ENCODE measurements around the gene FAM89B.
"Not testable (repeated sequence)": the region's sequence is repeated elsewhere in the genome, so short reads cannot be mapped to it uniquely, and the experiment has no call there.

The FAM89B gene

GRCh38 chr11:65556470-65557279 lies 15.7 kb upstream of the FAM89B start:
- no peak for DNase-seq (ENCODE audit: low spot score)

DNA sequence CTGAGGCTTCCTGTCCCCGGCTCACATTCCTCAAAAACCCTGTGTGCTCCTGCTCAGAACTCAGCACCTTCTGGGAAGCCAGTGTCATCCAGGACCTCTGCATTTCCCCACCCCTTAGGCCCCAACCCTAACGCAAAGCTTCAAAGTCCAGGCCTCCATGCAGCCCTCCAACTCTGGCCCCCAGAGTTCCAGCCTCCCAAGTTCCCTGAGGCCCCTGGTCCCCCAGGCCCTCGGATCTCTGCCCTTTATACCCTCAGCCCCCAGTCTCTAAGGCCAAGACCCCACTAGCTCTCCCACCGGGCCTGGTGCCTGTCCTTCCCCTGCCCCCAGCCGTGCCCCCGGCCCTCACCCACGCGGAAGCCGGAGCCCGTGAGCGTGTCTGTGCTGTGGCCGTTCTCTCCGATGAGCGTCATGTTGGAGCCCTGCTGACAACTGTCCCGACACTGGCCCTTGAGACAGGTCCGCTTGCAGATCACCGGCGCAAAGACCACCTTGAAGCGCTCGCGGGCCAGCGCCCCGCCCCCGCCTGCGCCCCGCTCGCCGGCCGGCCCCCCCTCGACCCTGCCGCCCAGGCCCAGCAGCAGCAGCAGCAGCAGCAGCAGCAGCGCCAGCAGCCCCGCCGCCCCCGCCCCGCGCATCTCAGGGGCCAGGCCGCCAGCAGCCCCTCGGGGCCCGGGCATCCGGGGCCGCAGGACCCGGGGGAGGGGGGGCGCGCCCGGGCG lies 14.9 kb upstream of the FAM89B start:
- no peak for DNase-seq (ENCODE audit: low spot score)

- peak; percentile 92 for DNase-seq (ENCODE audit: low spot score)
Observed at GRCh38 chr11:65558002-65558929, 14.1 kb upstream of the FAM89B start, which contains the start of gene LTBP3. LTBP3 (minus strand) TSS chr11:65558359; CDS start chr11:65557959, 400 bp downstream.

DNA sequence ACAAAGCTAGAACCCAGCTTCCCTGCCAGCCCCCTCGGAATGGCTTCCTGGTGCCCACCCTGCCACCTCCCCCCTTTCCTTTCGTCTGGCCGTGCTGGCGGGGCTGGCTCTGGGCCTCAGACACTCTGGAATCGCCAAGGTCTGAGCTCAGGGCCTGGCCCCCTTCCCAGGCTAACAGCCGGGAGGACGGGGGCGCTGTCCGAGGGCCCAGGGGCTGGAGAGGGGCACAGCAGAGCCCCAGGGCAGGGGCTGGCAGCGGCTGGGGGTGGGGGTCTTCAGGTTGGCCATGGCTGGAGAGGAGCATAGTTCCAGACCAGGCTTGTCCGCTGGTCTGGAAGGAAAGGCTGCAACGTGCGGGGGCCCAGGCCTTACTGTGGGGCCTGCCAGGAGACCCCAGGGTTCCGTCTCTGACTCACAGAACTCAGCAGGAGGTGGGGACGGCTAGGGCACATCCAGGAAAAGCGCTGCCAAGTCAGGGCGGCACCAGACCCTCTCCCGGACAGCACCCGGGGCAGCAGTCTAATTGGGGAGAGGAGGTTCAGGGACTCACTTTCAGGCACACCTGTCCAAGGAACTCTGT lies 13.3 kb upstream of the FAM89B start:
- peak; percentile 67 for DNase-seq (ENCODE audit: low spot score)

DNA sequence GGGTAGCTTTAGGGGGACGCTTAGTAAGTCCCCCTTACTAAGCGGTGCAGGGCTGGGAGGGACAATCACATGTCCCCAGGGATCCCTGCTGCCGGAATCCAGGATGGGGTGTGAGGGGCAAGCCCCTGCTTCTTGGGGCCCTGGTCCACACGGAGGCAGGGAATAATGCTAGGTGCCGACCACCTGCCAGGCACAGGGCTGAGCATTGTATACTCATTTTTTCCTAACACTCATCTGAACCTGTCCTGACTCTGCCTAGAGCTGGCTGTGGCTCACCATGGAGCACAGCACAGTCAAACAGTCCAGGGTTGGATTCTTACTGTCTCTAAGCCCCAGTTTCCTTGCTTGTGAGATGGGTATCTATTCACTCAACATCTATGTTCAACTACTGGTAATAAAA lies 12.8 kb upstream of the FAM89B start:
- no peak for DNase-seq (ENCODE audit: low spot score)

DNA sequence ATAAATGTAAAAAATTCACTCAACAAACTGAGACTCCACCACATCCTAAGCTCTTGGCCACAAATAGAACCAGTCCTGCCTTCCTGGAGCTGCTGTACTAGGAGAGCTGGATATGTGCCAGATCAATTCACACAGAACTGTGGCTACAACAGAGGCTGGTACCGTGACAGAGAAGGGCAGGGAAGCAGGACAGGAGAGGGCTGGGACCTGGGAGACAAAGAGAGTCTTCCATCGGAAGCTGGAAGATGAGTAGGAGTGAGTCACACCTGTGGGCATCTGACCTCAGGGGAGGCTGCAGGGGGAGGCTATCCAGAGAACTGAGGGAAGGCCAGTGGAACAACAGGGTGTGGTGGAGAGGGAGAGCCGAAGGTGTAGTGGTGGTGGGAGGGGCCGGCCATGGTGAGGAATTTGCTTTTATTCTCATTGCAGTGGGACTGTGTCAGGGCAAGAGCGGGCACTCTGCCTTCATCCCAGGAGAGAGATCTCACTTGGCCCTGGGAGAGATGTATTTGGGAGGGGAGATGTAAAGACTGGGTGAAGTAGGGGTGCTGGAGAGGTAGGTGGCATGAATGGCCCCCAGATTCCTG lies 12.3 kb upstream of the FAM89B start:
- DNase-seq (ENCODE audit: low spot score) = no peak

GRCh38 chr11:65560555-65561418 lies 11.6 kb upstream of the FAM89B start:
- no peak for DNase-seq (ENCODE audit: low spot score)

DNA sequence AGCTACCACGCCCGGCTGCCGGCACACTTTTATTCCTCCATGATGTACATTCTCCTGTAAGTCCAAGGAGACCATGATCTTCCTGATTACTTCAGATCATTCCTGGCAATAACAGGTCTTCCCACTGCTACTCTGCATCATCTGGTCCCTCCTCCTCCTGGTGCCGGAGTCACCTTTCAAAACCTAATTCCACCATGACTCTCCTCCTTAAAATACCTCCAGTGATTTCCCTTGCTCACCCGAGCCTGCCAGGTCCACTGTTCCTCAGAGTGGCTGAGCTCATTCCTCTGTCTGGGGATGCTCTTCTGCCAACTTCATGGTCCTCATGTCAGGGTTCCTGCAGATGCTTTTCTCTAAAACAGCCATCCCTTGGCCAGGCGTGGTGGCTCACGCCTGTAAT lies 10.3 kb upstream of the FAM89B start:
- no peak for DNase-seq (ENCODE audit: low spot score)

DNA sequence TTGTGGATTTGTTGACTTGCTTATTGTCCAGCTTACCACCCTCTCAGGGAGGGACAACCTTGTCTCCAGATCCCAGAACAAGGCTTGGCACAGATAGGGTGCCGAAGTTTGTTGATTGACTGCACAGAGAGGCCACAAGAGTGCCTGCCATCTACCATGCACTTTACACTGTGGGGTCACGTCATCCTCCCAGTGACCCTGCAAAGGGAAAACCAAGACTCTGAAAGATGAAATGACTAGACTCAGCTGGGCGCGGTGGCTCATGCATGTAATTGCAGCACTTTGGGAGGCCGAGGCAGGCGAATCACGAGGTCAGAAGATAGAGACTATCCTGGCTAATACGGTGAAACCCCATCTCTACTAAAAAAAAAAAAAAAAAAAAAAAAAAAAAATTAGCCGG lies 9.6 kb upstream of the FAM89B start:
- no peak for DNase-seq (ENCODE audit: low spot score)

DNA sequence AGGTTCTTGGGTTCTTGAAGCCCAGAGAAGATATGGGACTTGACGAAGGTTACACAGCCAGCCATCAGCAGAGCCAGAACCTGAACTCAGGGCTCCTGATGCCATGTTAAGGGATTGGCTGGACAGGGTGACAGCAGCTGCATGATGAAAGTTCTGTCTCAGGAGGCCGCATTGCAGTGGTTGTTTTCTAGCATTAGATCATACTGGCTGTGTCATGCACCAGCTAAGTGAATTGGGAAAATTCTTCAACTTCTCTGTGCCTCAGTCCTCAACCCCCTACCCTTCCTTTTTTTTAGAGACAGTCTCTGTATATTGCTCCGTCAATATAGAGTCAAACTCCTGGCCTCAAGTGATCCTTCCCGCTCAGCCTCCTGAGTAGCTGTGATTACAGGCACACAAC lies 8.7 kb upstream of the FAM89B start:
- no peak for DNase-seq (ENCODE audit: low spot score)

DNA sequence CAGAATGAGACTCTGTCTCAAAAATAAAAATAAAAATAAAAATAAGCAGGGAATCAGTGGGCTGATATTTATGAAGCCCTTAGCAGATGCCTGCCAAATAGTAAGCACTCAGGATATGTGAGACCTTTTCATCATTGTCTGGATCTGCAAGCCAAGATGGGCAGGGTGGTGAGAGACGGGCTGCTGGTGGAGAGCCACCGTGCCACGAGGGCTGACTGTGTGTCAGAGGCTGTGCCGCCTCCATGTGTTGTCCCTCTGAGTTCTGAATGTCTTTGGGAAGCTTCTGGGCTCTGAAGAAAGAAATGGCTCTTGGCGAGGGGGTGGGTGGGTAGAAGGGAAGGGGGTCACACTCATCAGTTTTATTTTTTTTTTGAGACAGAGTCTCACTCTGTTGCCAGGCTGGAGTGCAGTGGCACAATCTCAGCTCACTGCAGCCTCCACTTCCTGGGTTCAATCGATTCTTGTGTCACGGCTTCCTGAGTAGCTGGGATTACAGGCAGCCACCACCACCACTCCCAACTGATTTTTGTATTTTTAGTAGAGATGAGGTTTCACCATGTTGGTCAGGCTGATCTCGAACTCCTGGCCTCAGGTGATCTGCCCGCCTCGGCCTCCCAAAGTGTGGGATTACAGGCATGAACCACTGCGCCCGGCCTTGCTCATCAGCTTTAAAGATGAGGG lies 7.3 kb upstream of the FAM89B start:
- not testable (repeated sequence) for DNase-seq (ENCODE audit: low spot score)

GRCh38 chr11:65565624-65566453 lies 6.5 kb upstream of the FAM89B start:
- no peak for DNase-seq (ENCODE audit: low spot score)

GRCh38 chr11:65569164-65569972 lies 3.0 kb upstream of the FAM89B start:
- DNase-seq (ENCODE audit: low spot score) = no peak

DNA sequence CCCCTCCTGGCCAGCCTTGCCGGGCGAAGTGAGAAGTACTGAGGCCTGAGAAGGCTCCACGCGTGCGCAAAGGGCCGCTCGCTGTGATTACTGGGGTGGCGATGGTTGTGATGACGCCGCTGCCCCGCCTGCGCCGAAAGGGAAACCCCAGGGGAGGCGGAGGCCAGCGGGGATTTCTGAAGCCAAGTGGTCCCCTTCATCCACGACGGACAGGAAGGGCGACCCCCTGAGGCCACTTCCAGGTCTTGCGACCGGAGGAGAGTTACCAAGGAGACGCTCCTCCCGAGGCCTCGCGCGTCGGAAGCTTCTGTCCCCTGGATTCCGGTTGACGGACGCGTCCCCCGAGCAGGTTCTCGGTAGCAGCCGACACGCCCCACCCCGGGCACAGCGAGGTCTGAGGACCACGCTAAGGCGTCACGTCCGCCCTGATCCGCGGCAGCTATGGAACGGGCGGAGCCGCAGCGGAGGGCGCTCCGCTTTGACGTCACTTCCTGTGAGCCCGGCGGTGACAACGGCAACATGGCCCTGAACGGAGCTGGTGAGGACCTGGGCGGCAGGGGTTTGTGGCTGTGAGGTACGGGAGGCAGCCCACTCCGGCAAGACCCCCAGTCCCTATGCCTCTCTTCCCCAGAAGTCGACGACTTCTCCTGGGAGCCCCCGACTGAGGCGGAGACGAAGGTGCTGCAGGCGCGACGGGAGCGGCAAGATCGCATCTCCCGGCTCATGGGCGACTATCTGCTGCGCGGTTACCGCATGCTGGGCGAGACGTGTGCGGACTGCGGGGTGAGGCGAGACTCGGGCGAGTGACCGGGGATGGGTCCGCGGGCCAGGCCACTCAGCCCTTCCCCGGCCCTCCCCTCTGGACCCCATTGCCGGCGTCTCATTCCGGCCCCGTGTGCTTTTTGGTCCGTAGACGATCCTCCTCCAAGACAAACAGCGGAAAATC lies 2.1 kb upstream of the FAM89B start, which contains the start of gene ZNRD2:
Gene ZNRD2 (plus strand): TSS at position 505 of the 946 bp plus-strand sequence. CDS start 15 bp downstream, at position 520.
- DNase-seq (ENCODE audit: low spot score) = peak; percentile 96

DNA sequence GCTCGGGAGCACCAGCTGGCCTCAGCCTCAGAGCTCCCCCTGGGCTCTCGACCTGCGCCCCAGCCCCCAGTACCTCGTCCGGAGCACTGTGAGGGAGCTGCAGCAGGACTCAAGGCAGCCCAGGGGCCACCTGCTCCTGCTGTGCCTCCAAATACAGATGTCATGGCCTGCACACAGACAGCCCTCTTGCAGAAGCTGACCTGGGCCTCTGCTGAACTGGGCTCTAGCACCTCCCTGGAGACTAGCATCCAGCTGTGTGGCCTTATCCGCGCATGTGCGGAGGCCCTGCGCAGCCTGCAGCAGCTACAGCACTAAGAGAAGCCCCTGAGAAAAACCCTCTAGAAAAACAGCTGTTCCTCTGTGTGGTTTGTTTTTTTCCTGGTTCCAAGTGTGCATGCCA lies 918 bp upstream of the FAM89B start:
- DNase-seq (ENCODE audit: low spot score) = no peak

GRCh38 chr11:65571940-65572339 lies 398 bp upstream of the FAM89B start:
- no peak for DNase-seq (ENCODE audit: low spot score)

Measured in AG20443 (cell line).